Measurements from ENCODE around the gene CHRNA4.
"Not testable (repeated sequence)": the region's sequence is repeated elsewhere in the genome, so short reads cannot be mapped to it uniquely, and the experiment has no call there.

Gene CHRNA4

GRCh38 chr20:63308218-63308911, 52.8 kb downstream of the CHRNA4 start:
- DNase-seq (ENCODE audit: low spot score): no peak

GRCh38 chr20:63307538-63308217, 53.5 kb downstream of the CHRNA4 start:
- no peak for DNase-seq (ENCODE audit: low spot score)

GRCh38 chr20:63306673-63307537, 54.2 kb downstream of the CHRNA4 start:
- DNase-seq (ENCODE audit: low spot score): no peak

DNA sequence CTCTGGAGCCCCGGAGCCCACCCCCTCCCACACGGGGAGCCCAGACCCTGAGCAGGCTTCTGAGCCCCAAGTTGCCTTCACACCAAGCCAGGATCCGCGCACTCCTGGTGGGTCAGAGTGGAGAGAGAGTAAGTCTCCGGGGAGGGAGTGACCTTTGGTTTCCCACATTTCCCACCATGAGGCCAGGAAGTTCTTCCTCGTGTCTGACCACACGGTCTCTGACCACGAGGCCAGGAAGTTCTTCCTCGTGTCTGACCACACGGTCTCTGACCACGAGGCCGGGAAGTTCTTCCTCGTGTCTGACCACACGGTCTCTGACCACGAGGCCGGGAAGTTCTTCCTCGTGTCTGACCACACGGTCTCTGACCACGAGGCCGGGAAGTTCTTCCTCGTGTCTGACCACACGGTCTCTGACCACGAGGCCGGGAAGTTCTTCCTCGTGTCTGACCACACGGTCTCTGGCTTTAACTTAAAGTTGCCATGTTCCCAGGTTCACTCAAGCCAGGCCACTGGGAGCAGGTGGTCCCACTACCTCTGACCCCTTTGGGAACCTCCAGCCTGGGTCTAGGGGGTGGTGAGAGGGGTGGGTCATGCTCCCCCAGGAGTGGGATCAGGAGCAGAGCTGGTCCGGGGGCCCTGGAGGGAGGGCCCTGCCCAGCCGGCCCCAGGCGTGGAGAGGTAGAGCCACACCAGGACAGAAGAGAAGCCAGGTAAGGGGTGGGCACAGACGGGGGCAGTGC, 55.0 kb downstream of the CHRNA4 start:
- not testable (repeated sequence) for DNase-seq (ENCODE audit: low spot score)

- DNase-seq (ENCODE audit: low spot score): no peak
These were observed 55.8 kb downstream of the CHRNA4 start for GRCh38 chr20:63305393-63305792.

DNA sequence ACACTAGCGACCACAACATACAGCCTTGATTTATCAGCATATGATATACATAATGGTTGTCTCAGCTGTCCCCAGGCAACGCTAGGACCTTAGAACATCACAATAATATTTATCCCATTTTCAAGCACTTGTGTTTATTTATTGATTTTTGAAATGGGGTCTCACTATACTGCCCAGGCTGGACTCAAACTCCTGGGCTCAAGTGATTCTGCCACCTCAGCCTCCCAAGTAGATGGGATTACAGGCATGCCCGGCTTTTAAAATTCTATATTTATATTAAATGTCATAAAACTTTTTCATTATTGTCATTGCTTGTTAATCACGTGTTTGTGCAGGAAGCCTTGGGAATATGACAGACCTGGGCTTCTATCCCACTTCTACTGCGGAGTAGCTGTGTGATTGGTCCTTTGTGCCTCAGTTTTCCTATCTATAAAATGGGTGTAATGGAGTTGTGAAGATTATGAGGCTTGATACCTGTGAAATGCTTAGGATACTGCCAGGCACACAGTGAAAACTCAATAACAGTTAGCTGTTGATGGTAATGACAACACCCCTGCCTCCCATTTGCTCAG, 58.0 kb downstream of the CHRNA4 start:
- no peak for DNase-seq (ENCODE audit: low spot score)

- no peak for DNase-seq (ENCODE audit: low spot score)
These were observed 59.5 kb downstream of the CHRNA4 start for GRCh38 chr20:63301671-63302070.

- DNase-seq (ENCODE audit: low spot score): no peak
These were observed 62.3 kb downstream of the CHRNA4 start for GRCh38 chr20:63298731-63299312.

- DNase-seq (ENCODE audit: low spot score): no peak
These were observed 63.2 kb downstream of the CHRNA4 start for GRCh38 chr20:63297796-63298572.

- no peak for DNase-seq (ENCODE audit: low spot score)
These were observed 63.8 kb downstream of the CHRNA4 start for GRCh38 chr20:63297371-63297781.

- no peak for DNase-seq (ENCODE audit: low spot score)
These were observed 64.4 kb downstream of the CHRNA4 start for GRCh38 chr20:63296531-63297299.

DNA sequence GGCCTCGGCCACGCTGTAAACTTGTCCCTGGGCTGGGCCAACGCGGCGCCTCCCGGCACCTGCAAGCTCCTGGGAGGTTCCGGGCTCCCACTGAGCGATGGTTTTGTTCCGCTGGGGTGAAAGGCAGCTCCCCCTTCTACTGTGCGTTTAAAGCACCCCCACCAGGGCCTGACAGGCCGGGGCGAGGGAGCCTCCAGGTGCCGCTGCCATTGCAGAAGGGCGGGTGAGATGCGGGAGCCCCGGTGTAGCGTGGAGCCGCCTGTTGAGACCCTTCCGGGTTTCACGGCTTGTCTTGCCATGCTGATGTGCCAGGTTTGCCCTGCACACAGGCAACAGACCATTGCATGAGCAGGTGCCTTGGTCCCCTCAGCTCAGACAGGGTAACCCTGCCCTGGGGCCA, 65.3 kb downstream of the CHRNA4 start:
- DNase-seq (ENCODE audit: low spot score): no peak

DNA sequence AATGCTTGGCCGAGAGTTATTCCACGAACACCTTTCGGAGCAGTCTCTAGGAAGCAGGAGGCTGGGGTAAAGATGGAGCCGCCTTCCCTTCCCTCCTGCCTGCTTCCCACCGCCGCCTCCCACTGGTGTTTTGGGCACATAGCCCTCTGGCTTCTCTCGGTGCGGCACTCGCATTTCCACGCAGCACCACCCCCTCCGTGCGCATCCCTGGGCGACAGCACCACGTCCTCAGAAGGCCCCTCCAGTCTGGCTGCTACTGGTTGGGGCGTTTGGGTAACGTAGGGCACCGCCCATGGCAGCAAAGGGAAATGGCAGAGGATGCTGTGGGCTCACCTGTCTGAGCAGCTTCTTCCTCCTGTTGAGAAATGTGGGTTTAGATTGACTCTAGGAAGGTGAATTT, 65.7 kb downstream of the CHRNA4 start:
- no peak for DNase-seq (ENCODE audit: low spot score)

DNA sequence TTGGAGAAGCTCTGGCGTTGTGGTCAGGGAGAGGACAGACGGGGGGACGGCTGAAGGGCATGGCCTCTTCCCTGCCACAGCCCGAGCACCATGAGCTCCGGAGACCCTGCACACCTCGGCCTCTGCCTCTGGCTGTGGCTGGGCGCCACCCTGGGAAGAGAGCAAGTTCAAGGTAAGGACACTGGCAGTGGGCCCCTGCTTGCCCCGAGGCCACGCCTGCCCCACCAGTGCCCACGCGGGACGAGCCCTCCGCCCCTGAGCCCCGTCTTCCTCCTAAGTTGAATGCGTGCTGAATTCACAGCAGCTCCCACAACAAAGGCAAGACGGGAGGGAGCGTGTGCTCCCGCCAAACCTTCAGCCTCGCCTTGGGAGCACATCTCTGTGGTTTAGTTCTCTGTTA, 66.1 kb downstream of the CHRNA4 start:
- no peak for DNase-seq (ENCODE audit: low spot score)

DNA sequence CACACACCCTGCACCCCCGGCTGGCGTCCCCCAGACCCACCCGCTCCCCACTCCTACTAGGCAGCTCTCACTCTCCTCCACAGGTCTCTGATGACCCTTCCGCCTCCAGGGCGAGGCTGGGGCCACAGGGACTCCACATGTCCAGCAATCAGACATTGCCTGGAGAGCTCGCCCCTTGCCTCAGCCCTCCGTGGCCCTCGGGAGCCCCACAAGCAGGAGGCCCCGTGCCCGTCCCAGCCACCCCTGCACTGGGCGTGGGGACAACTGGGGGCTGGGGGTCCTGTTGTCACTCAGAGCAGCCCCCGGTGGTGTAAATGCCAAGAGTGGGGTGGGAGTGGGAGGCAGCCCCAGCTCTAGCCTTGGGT, 66.6 kb downstream of the CHRNA4 start:
- DNase-seq (ENCODE audit: low spot score): no peak

DNA sequence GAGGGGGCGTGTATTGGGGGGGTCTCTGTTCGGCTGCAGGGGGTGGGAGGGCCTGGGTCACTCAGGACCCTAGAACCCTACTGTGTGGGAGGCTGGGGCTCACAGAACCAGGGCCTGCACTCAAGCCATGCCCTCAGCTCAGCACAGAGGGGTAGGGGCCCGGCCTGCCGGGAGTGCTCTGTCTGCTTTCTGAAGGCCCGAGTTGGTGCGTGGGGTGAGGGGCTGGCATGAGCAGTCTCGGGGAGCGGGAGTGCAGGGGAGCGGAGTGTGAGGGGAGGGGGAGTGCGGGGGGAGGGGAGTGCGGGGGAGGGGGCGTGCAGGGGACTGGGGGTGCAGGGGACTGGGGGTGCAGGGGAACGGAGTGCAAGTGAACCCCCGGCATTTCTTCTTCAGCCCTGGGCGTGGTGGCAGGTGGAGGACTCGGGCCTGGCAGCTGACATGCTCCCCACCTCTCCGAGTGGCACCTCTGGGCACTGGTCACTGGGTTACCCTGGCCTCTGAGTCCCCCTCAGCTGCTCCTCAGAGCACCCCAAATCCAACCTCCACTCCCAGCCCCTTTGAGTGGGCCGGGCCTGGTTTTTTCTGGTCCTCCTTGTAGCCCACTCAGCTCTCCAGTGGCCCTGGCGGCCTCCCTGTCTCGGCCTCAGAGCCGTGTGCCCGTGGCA, 67.1 kb downstream of the CHRNA4 start:
- DNase-seq (ENCODE audit: low spot score): no peak

DNA sequence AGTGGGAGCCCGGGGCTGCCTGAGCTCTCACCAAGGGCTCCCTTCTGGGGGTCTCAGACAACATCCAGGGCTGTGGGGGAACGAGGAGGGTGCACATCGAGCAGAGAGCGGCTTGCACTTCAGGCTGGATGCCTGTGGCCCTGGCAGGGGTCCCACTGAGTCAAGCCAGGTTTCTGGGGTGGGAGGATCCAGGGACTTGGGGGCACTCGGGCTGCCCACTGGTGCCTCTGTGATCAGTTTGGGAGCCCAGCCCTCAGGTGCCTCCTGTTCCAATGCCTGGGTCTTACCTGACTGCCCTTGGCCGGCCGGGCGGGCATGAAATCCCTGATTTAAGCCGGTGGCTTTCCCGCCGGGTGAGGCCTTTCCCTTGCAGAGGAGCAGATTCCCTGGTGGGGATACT, 67.7 kb downstream of the CHRNA4 start:
- DNase-seq (ENCODE audit: low spot score): no peak
